NK-92 treated with Interleukin-12 subunit alpha and Interleukin-12 subunit beta, amount 100 ng/mL, for 24 hours (cell line): Measurements from ENCODE around the gene NPY4R2.
"Not testable (repeated sequence)": the region's sequence is repeated elsewhere in the genome, so short reads cannot be mapped to it uniquely, and the experiment has no call there.

ENCODE experiments used
- DNase-seq: peaks from one replicate; lab custom pipeline; 2025; lab: John Stamatoyannopoulos, UW

Gene NPY4R2

DNA sequence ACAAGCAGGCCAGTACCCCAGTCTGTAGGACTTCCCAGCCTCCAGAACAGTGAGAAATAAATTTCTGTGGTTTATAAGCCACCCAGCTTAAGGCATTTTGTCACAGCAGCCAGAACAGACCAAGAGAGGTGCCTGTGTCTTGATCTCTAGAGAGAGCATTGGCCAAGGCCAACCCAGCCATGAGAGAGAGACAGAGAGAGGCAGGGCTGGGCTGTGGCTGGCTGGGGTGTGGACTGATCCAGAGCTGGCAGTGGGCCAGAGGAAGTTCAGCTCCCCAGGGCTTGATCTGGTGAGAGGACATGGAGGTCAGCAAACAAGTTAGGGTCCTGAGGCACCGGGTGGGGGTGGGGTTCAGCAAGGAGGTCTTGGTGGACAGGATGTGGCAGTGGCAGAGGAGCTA lies 14.4 kb downstream of the NPY4R2 start:
- not testable (repeated sequence) for DNase-seq

GRCh38 chr10:47933462-47933861 lies 15.0 kb downstream of the NPY4R2 start:
- DNase-seq, result not testable (repeated sequence)

- DNase-seq, result not testable (repeated sequence)
Observed at GRCh38 chr10:47936772-47937228, 18.3 kb downstream of the NPY4R2 start.

DNA sequence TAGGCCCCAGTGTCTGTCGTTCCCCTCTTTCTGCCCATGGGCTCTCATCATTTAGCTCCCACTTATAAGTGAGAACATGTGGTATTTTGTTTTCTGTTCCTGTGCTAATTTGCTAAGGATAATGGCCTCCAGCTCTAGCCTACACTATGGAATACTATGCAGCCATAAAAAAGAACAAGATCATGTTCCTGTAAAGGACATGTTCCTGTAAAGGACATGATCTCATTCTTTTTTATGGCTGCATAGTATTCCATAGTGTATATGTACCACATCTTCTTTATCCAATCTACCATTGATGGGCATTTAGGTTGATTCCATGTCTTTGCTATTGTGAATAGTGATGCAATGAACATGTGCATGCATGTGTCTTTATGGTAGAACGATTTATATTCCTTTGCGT lies 19.2 kb downstream of the NPY4R2 start:
- DNase-seq, result not testable (repeated sequence)

- not testable (repeated sequence) for DNase-seq
Observed at GRCh38 chr10:47940821-47941220, 22.4 kb downstream of the NPY4R2 start.

DNA sequence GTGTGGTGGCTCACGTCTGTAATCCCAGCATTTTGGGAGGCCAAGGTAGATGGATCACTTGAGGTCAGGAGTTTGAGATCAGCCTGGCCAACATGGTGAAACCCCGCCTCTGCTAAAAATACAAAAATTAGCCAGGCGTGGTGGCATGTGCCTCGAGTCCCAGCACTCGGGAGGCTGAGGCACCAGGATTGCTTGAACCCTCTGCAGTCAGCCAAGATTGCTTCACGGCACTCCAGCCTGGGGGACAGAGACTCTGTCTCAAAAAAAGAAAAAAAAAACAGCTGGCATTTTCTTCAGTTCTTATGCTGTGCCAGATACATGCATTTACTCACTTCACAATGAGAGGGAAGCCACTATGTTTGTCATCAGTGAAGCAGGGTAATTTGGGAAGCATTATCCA lies 22.9 kb downstream of the NPY4R2 start:
- DNase-seq, result not testable (repeated sequence)

DNA sequence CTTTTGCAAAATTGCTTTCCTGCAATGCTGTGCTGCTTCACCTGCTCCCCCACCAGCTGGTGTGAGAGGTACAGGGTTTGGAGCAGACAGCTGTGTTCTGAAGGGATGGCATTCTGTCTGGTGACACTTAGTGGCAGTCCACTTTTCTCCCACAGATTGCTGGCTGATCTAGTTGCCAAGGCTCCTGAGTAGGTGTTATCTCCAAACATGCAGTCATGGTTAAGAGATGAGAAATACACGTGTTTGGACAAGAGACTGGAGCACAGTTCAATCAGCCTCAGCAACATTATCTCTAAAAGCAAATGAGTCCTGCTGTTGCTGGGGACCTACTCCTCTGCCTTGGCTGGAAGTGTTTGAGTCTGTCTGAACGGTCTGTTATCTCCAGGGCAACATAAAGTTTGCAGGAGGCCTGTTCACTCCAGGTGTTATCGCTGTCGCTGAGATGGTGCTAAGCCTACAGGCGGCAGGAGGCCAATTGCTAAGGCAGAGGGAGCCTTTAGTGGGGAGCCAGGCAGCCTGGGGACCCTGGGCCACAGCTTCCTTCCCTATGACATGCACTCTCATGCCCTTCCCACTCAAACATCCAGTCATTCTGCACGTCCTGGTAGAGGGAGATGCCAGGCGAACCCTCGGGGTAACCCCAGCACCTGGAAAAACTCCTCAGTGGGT lies 24.0 kb downstream of the NPY4R2 start:
- not testable (repeated sequence) for DNase-seq

DNA sequence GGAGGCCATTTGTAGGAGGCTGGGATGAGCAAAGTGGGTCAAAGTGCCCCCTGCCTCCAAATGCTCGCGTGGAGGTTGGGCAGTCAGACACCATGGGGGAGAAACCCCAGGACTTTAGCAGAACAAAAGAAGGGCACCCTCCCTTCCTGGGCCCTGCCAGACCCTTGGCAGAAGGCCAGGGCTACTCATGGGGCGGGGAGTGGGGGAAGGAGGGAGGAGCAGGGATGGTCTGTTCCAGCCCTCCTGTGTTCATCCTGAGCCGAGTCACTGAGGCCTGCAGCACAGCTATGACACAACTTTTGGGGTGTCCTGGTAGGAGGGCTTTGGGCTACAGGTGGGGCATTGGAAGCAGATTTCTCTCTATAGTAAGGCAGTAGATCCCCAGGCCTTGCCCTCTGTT lies 24.9 kb downstream of the NPY4R2 start:
- not testable (repeated sequence) for DNase-seq

DNA sequence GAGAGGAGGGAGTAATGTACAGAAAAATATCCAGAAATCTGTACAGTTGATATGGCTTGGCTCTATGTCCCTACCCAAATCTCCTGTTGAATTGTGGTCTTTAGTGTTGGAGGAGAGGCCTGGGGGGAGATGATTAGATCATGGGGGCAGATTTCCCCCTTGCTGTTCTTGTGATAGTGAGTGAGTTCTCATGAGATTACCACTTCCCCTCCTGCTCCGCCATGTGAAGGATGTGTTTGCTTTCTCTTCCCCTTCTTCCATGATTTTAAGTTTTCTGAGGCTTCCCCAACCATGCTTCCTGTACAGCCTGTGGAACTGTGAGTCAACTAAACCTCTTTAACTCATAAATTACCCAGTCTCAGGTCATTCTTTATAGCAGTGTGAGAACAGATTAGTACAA lies 29.0 kb downstream of the NPY4R2 start:
- not testable (repeated sequence) for DNase-seq

DNA sequence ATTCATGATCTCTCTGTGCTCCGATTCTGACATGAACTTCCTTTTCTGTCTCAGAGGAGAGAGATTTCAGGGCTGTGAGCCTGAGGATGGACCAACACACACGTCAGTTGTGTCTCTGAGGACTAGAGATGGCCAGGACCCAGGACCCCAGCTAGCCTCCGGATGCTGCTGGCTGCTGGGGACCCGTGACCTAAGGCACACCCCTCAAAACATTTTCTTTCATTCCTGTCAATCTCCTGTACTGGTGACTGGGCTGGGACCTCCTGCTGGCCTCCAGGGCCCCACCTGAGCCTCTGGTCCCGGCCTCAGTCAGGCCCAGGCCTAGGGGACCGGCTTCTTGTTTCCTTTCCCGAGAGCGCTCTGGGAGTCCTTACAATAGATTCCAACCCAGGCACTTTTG lies 38.7 kb downstream of the NPY4R2 start:
- not testable (repeated sequence) for DNase-seq

DNA sequence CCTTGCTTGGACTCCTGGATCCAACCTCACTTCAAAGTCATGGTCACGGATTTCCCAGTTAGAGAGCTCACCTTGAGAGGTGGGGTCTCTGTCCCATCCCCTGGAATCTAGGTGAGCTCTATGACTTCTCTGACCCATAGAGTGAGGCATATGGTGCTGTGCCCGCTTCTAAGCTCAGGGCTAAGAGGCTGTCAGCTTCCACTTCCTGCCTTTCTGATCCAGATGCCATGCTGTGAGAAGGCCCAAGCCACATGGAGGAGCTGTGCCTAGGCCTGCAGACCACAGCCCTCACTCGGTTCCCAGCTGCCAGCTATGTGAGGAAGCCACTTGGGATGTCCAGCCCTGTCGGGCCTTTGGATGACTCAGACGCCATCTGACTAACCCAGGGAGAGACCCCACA lies 41.2 kb downstream of the NPY4R2 start:
- DNase-seq, result not testable (repeated sequence)

GRCh38 chr10:47960699-47961098 lies 42.2 kb downstream of the NPY4R2 start:
- DNase-seq, result not testable (repeated sequence)

DNA sequence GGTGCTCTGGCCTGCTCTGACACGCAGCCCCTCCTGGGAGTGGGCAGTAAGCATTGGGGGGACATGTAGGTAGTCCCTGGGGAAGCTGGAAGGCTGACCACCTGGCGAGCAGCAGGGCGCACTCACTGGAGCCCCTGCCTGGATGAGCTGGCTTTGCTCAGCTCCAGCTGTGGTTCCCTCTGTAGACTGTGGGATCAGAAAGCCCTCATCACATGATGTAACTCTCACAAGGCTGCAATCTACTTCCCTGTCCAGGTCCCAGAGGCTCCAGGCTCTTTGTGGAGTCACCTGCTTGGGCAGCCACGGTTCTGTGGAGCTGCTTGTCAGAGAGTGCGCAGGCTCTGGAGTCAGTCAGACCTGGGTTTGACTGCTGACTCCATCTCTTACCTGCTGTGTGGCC lies 44.3 kb downstream of the NPY4R2 start:
- DNase-seq, result not testable (repeated sequence)

DNA sequence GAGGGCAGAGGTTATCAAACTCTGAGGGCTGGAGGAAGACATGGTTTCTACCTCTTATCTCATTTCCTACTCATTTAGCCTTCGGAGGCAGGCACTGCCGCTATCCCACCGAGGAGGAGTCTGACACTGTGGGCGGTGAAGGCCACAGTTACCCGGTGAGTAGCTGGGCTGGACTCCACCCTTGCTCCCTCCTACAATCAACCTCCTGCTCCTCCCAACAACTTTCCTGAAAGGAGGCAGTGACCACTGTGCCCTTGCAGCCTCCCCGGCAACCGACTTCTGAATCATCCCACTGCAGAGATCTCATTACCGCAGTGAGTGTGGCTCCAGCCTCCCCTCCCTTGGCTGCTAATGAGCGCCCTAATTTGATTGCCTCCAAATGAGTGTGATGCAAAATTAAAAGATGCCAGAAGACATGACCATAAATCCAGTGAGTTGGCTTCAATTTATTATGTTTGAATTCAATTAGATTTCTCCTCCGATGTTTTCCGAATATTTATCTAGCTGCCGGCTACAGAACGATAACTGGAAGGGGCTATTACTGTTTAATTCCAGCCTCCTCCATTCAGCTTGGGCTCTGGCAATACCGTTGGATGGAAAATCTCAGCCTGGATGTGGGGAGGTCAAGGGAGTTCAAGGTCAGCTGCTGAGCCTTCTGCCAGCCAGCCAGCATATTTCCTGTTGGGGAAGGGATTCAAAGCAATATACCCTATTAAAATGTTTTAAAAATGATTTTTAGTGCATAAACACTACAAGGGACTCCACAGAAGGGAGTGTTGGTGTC lies 46.0 kb downstream of the NPY4R2 start:
- not testable (repeated sequence) for DNase-seq

DNA sequence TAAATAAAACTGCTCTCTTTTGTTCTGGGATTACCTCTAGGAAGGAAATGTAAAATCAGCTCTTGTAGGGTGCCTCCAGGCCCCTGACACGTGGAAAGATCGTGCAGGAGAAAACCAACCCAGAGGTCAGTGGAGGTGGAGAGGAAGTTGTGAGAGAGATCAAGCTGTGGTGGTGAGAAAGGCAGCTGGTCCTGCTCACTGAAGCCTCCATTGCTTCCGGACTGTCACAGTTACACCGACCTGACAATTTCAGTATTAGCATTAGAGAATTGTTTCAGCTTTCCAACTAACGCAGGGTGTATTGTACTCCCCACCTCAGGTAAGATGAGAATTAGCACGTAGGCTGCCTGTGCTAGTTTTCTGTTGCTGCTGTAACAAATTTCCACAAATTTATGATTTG lies 50.5 kb downstream of the NPY4R2 start:
- DNase-seq, result not testable (repeated sequence)

- DNase-seq, result not testable (repeated sequence)
Observed at GRCh38 chr10:47970047-47970446, 51.6 kb downstream of the NPY4R2 start.

DNA sequence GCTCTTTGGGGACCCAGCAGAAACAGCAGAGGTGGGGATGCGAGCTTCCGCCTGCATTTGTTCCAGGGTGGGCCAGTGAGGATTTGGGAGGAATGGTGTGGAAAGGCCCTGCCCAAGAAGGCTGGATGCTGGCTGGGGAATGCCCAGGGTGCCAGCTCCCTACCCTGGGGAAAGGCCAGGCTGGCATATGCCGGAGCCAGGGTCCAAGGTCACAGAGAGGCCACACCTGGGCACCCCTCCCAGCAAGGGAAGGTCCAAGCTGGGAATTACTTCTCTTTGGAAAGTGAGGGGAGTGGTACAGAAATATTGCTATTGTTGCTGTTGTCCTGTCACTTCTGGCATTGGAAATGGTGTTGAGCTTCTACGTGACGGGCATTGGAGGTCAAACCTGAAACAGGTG lies 53.1 kb downstream of the NPY4R2 start:
- not testable (repeated sequence) for DNase-seq

GRCh38 chr10:47972077-47972476 lies 53.6 kb downstream of the NPY4R2 start:
- not testable (repeated sequence) for DNase-seq
